B cell (primary cell): Measurements from ENCODE around the gene ZNF331. TPM values are rescaled to one million over a fixed set of nuclear protein-coding genes. Genes with fewer than 3 reads are reported as not detected.

Experiments used
- ATAC-seq: fragments of 200-7000 bp; cut with Tn5 transposase; one replicate; pipeline ENCODE4 v1.10.0; 2021; ENCODE audit warnings: low read depth, mild to moderate bottlenecking, moderate number of reproducible peaks, moderate library complexity
- CTCF ChIA-PET: fragments of 350-600 bp; sonication (Branson Sonifier 250); formaldehyde crosslinking; loops from one replicate; lab custom pipeline; 2021; ENCODE audit warnings: antibody characterized with exemption, inconsistent platforms; lab: Charles Lee
- POLR2A ChIA-PET: fragments of 350-600 bp; sonication (Branson Sonifier 250); formaldehyde crosslinking; loops from one replicate; lab custom pipeline; 2021; ENCODE audit warnings: antibody characterized with exemption; lab: Charles Lee
- DNase-seq: peaks from one replicate; pipeline ENCODE4 v3.0.0; 2013
- H2AFZ ChIP-seq: 2 replicates; pipeline ENCODE4 v1.6.1; 2012; ENCODE audit warnings: mild to moderate bottlenecking, low read depth, low read length; ENCODE audit not compliant: insufficient read depth, poor library complexity, severe bottlenecking
- H3K27ac ChIP-seq, 2 donors: 1 replicate in 1 of 2; 2 replicates in 1 of 2; pipeline ENCODE4 v1.5.1; 2012 to 2013; ENCODE audit warnings: low read length in 2 of 2, mild to moderate bottlenecking in 2 of 2, moderate library complexity in 1 of 2
- H3K27me3 ChIP-seq, 4 experiments: fragments of 200-600 bp in 1 of 4; sonication (generic) in 1 of 4; replicated peaks in 1 of 4; 1 replicate in 2 of 4; 2 replicates in 2 of 4; pipeline versions ENCODE4 v1.6.1 to v1.7.0; 2013 to 2016; ENCODE audit warnings: low read length in 3 of 4, mild to moderate bottlenecking in 2 of 4, mixed read lengths in 1 of 4, moderate library complexity in 1 of 4; ENCODE audit not compliant: insufficient read depth in 4 of 4, control insufficient read depth in 3 of 4; ENCODE audit errors: control extremely low read depth in 1 of 4
- H3K36me3 ChIP-seq, 2 experiments: replicated peaks in 1 of 2; 1 replicate in 1 of 2; 2 replicates in 1 of 2; pipeline versions ENCODE4 v1.6.1 to v1.7.1; 2013; ENCODE audit warnings: low read length in 1 of 2; ENCODE audit not compliant: insufficient read depth in 2 of 2, control insufficient read depth in 1 of 2; ENCODE audit errors: control extremely low read depth in 1 of 2, extremely low read depth in 1 of 2
- H3K4me1 ChIP-seq, 2 donors: fragments of 200-600 bp in 1 of 2; sonication (generic) in 1 of 2; 1 replicate in 1 of 2; 2 replicates in 1 of 2; pipeline versions ENCODE4 v1.5.1 to v1.6.1; 2013 to 2017; ENCODE audit warnings: low read length in 2 of 2; ENCODE audit not compliant: control insufficient read depth in 2 of 2, insufficient read depth in 2 of 2
- H3K4me2 ChIP-seq: replicated peaks from 2 replicates; pipeline ENCODE3; 2012; ENCODE audit warnings: mild to moderate bottlenecking, low read depth, low read length; ENCODE audit not compliant: poor library complexity, severe bottlenecking
- H3K4me3 ChIP-seq, 5 experiments: fragments of 200-600 bp in 1 of 5; sonication (generic) in 1 of 5; 1 replicate in 3 of 5; 2 replicates in 2 of 5; pipeline versions ENCODE4 v1.5.1 to v1.7.0; 2011 to 2016; ENCODE audit warnings: low read length in 4 of 5, mild to moderate bottlenecking in 4 of 5, low read depth in 2 of 5, control low read depth in 1 of 5, moderate library complexity in 1 of 5; ENCODE audit not compliant: insufficient read depth in 1 of 5; ENCODE audit errors: control extremely low read depth in 1 of 5, extremely low read depth in 1 of 5
- H3K79me2 ChIP-seq: fragments of 200-600 bp; sonication (generic); one replicate; pipeline ENCODE4 v1.6.0; 2016; ENCODE audit warnings: low read length; ENCODE audit not compliant: control insufficient read depth, insufficient read depth
- H3K9ac ChIP-seq: fragments of 200-600 bp; sonication (generic); 2 replicates; pipeline ENCODE4 v1.6.1; 2017; ENCODE audit warnings: mild to moderate bottlenecking, low read length, moderate library complexity
- H3K9me3 ChIP-seq, 3 donors: one replicate each; pipeline versions ENCODE4 v1.6.1 to v1.7.1; 2013; ENCODE audit warnings: low read length in 2 of 3; ENCODE audit not compliant: control insufficient read depth in 2 of 3, insufficient read depth in 1 of 3; ENCODE audit errors: control extremely low read depth in 1 of 3
- H4K20me1 ChIP-seq: 2 replicates; pipeline ENCODE4 v1.6.0; 2012; ENCODE audit warnings: mild to moderate bottlenecking, low read length; ENCODE audit not compliant: insufficient read depth, control insufficient read depth, poor library complexity, severe bottlenecking
- H3K27ac Mint-ChIP-seq: one replicate; pipeline ENCODE4 v1.8.0; 2021; ENCODE audit warnings: mixed read lengths
- H3K27me3 Mint-ChIP-seq: one replicate; pipeline ENCODE4 v1.8.0; 2021; ENCODE audit warnings: mixed read lengths
- H3K4me1 Mint-ChIP-seq: one replicate; pipeline ENCODE4 v1.8.0; 2021; ENCODE audit warnings: mixed read lengths
- H3K4me3 Mint-ChIP-seq: one replicate; pipeline ENCODE4 v1.8.0; 2021; ENCODE audit warnings: mixed read lengths
- H3K9me3 Mint-ChIP-seq: one replicate; pipeline ENCODE4 v1.8.0; 2022; ENCODE audit warnings: mixed read lengths; ENCODE audit not compliant: insufficient read depth
- CTCF ChIP-seq: fragments of 200-600 bp; IDR thresholded peaks from one replicate; pipeline ENCODE4 v1.8.0; 2022; ENCODE audit warnings: antibody characterized with exemption, mild to moderate bottlenecking
- EZH2 ChIP-seq: IDR thresholded peaks from 2 replicates; pipeline ENCODE4 v1.6.1; 2012; ENCODE audit warnings: borderline replicate concordance, low read depth, mild to moderate bottlenecking, moderate library complexity, low read length; ENCODE audit not compliant: insufficient read depth, poor library complexity, severe bottlenecking
- WGBS: methylation state at CpG from one replicate; pipeline ENCODE4 v1.1.5; 2013; ENCODE audit warnings: missing lambda C conversion rate; ENCODE audit not compliant: insufficient coverage; 5-methylcytosine and 5-hydroxymethylcytosine counted together
- intact Hi-C: fragments of 100-400 bp; cut with micrococcal nuclease; formaldehyde crosslinking; loops from one replicate; pipeline ENCODE4 v1.10.0; 2022
- polyA plus RNA-seq: library from polyadenylated mRNA; depleted of rRNA; stranded (reverse); fragments of >200 nt; gene quantifications from 2 replicates; pipeline ENCODE4 v1.2.3, GENCODE V29; 2012
- total RNA-seq, 2 donors: library from RNA; stranded (reverse); fragments of 120-200 nt in 1 of 2; gene quantifications; 1 replicate in 1 of 2; 2 replicates in 1 of 2; pipeline versions ENCODE4 v1.2.3 to v1.2.4, GENCODE V29; 2013 to 2022

ZNF331 gene
- total and polyA plus RNA-seq, 2 donors (not counting 1 experiment from before 2014, with no cell fraction given) = 21.6 to 60.1 TPM

- ChIA-PET CTCF (no interaction called here), POLR2A (interaction anchor here (0.7 kb wide), 1 partner anchor 555 kb away, joined by 9 read pairs; the partner anchor contains the start of gene CNOT3)
- TF ChIP-seq EZH2 = no peak
- no peak for TF ChIP-seq CTCF
- DNase-seq (peak; percentile 58), ATAC-seq (no peak)
- H3K27me3 ChIP-seq = no peaks in the 10 kb centered on the region
- H4K20me1 ChIP-seq = no peaks in the 10 kb centered on the region
- Mint-ChIP-seq H3K27ac (no peak overlapping the region), H3K9me3 (peaks cover 12% of the 10 kb centered on the region), H3K4me1 (no peaks in the 10 kb centered on the region), H3K27me3 (no peaks in the 10 kb centered on the region), H3K4me3 (no peak overlapping the region)
- no peak overlapping the region for H2AFZ ChIP-seq
- WGBS = 89% methylated on average over 6 of the region's 6 CpGs
- intact Hi-C loops = no loop called here
- no peaks in the 10 kb centered on the region for H3K4me1 ChIP-seq
- H3K4me3 ChIP-seq = no peak overlapping the region
- H3K9ac ChIP-seq = no peak overlapping the region
- H3K79me2 ChIP-seq = no peaks in the 10 kb centered on the region
- no peak overlapping the region for H3K4me2 ChIP-seq
- H3K27ac ChIP-seq = no peak overlapping the region
- peaks cover 4 to 73% (median 32%) of the 10 kb centered on the region in 3 donors for H3K9me3 ChIP-seq
- H3K36me3 ChIP-seq = peaks cover 10 to 16% of the 10 kb centered on the region in 2 experiments
These were observed 43.9 kb downstream of the ZNF331 start for GRCh38 chr19:53581871-53582279.

GRCh38 chr19:53583181-53583580, 45.2 kb downstream of the ZNF331 start:
- Histone ChIP-seq H3K79me2 (no peaks in the 10 kb centered on the region), H4K20me1 (no peaks in the 10 kb centered on the region), H3K27me3 (no peaks in the 10 kb centered on the region), H3K9me3 (peaks cover 0 to 63% (median 19%) of the 10 kb centered on the region in 3 donors), H3K36me3 (peaks cover 2 to 3% of the 10 kb centered on the region in 2 experiments), H3K4me3 (no peak overlapping the region), H3K4me2 (no peak overlapping the region), H3K9ac (no peak overlapping the region), H2AFZ (no peak overlapping the region), H3K27ac (no peak overlapping the region), H3K4me1 (no peaks in the 10 kb centered on the region)
- intact Hi-C loops = no loop called here
- TF ChIP-seq CTCF = no peak
- TF ChIP-seq EZH2 = no peak
- ChIA-PET POLR2A (interaction anchor here (0.6 kb wide), 1 partner anchor 247 kb away, joined by 8 read pairs; no protein-coding TSS in a partner anchor), CTCF (no interaction called here)
- Mint-ChIP-seq H3K4me1 (no peaks in the 10 kb centered on the region), H3K9me3 (peaks cover 12% of the 10 kb centered on the region), H3K4me3 (no peak overlapping the region), H3K27ac (no peak overlapping the region), H3K27me3 (no peaks in the 10 kb centered on the region)
- ATAC-seq (no peak), DNase-seq (no peak)
- 100% methylated on average over 2 of the region's 3 CpGs for WGBS
